Measurements from ENCODE around the gene FAM167B. TPM values are rescaled to one million over a fixed set of nuclear protein-coding genes. Genes with fewer than 3 reads are reported as not detected.
A peak's percentile ranks its signal among the peaks of the same experiment; 100 is the strongest.

FAM167B gene
- total and polyA plus RNA-seq, 12 donors = 1.0 to 17.3 (median 4.5) TPM

GRCh38 chr1:32249831-32250525 is 3.0 kb downstream of the FAM167B start:
- peaks cover 8 to 83% (median 73%) of the 10 kb centered on the region in 9 donors for H3K4me1 ChIP-seq
- no peaks in the 10 kb centered on the region for H3K36me3 ChIP-seq
- WGBS, 2 donors = 59 to 66% methylated on average over 9 of the region's 9 CpGs
- no peaks in the 10 kb centered on the region for H3K27me3 ChIP-seq
- H3K4me3 ChIP-seq = peak overlapping the region in 4 of 10 donors; percentile 2 to 54 (median 12)
- H3K27ac ChIP-seq = peak overlapping the region; percentile 66 to 94 (median 92)
- intact Hi-C loops (cut with DNase I) = loop anchor here in 3 of 10 donors (2.0 to 10.0 kb wide), 3 partner anchors 41 to 45 kb away; partner anchors contain the start of gene HDAC1 (in 2 of the 3)
- DNase-seq = peak; percentile 35 to 87
- no peak for TF ChIP-seq CTCF (IDR thresholded peaks at IDR 0.05)
- no peaks in the 10 kb centered on the region for H3K9me3 ChIP-seq
- ATAC-seq = peak; percentile 49 to 81 (median 72)

GRCh38 chr1:32250893-32251716 is 4.1 kb downstream of the FAM167B start, which contains the start of gene LCK:
Gene LCK, plus strand, starts transcription at chr1:32251265. Its CDS starts 23,065 bp downstream, at chr1:32274330.
- peak in 1 of 2 donors; percentile 20 for DNase-seq
- no peaks in the 10 kb centered on the region for H3K36me3 ChIP-seq
- 70 to 72% methylated on average over 25 of the region's 25 CpGs for WGBS, 2 donors
- H3K9me3 ChIP-seq = no peaks in the 10 kb centered on the region
- no peak for TF ChIP-seq CTCF (IDR thresholded peaks at IDR 0.05)
- peak within 1 kb of the TSS; percentile 51 to 94 (median 89) for H3K27ac ChIP-seq
- ATAC-seq = no peak
- peak within 1 kb of the TSS in 1 of 10 donors; percentile 54 for H3K4me3 ChIP-seq
- no peaks in the 10 kb centered on the region for H3K27me3 ChIP-seq
- peaks cover 8 to 74% (median 66%) of the 10 kb centered on the region in 9 donors for H3K4me1 ChIP-seq
- intact Hi-C loops (cut with DNase I) = no loop called here

- peak overlapping the region in 1 of 10 donors; percentile 92 for H3K27ac ChIP-seq
- intact Hi-C loops (cut with DNase I) = no loop called here
These were observed 8.3 kb downstream of the FAM167B start for GRCh38 chr1:32255072-32256071.

More at GRCh38 chr1:32255072-32256071, 8.3 kb downstream of the FAM167B start:
- TF ChIP-seq CTCF (IDR thresholded peaks at IDR 0.05) = no peak
- H3K27me3 ChIP-seq = peaks cover 0 to 6% (median 0%) of the 10 kb centered on the region in 7 donors
- ATAC-seq (no peak), DNase-seq (no peak)
- peaks cover 4 to 31% (median 26%) of the 10 kb centered on the region in 9 donors for H3K4me1 ChIP-seq
- no peaks in the 10 kb centered on the region for H3K9me3 ChIP-seq
- WGBS, 2 donors = 92 to 93% methylated on average over 10 of the region's 10 CpGs
- no peaks in the 10 kb centered on the region for H3K36me3 ChIP-seq
- peak overlapping the region in 1 of 10 donors; percentile 54 for H3K4me3 ChIP-seq

All from heart right ventricle (tissue), 16 donors.